Muscle layer of duodenum (tissue), 2 donors: ENCODE results near the gene FAM170B.

ENCODE experiments used
- H3K27ac ChIP-seq: one replicate; pipeline ENCODE4 v1.7.0; 2013; ENCODE audit warnings: mild to moderate bottlenecking, low read length
- H3K27me3 ChIP-seq: one replicate; pipeline ENCODE4 v1.7.0; 2013; ENCODE audit warnings: low read depth, mild to moderate bottlenecking, control low read depth, low read length
- H3K36me3 ChIP-seq, 2 donors: one replicate each; pipeline ENCODE4 v1.7.0; 2013; ENCODE audit warnings: low read length in 2 of 2, control low read depth in 1 of 2, mild to moderate bottlenecking in 1 of 2; ENCODE audit not compliant: insufficient read depth in 2 of 2, control insufficient read depth in 1 of 2
- H3K4me1 ChIP-seq, 2 donors: one replicate each; pipeline ENCODE4 v1.7.0; 2013; ENCODE audit warnings: low read length in 2 of 2, mild to moderate bottlenecking in 2 of 2, control low read depth in 1 of 2, moderate library complexity in 1 of 2; ENCODE audit not compliant: insufficient read depth in 2 of 2, control insufficient read depth in 1 of 2
- H3K4me3 ChIP-seq, 2 donors: one replicate each; pipeline ENCODE4 v1.7.0; 2013; ENCODE audit warnings: low read length in 2 of 2, low read depth in 1 of 2, mild to moderate bottlenecking in 1 of 2
- H3K9me3 ChIP-seq, 2 donors: one replicate each; pipeline ENCODE4 v1.7.0; 2013; ENCODE audit warnings: low read length in 2 of 2, control low read depth in 1 of 2, mild to moderate bottlenecking in 1 of 2; ENCODE audit not compliant: control insufficient read depth in 1 of 2
- donor health status: healthy.

The FAM170B gene

GRCh38 chr10:49160110-49160509 lies 26.3 kb upstream of the FAM170B start:
- no peaks in the 10 kb centered on the region for H3K36me3 ChIP-seq
- H3K27ac ChIP-seq = no peak overlapping the region
- no peaks in the 10 kb centered on the region for H3K9me3 ChIP-seq
- H3K27me3 ChIP-seq = no peaks in the 10 kb centered on the region
- H3K4me3 ChIP-seq = no peak overlapping the region
- no peaks in the 10 kb centered on the region for H3K4me1 ChIP-seq

GRCh38 chr10:49158915-49159314 lies 25.1 kb upstream of the FAM170B start:
- H3K4me3 ChIP-seq = no peak overlapping the region
- no peaks in the 10 kb centered on the region for H3K36me3 ChIP-seq
- no peak overlapping the region for H3K27ac ChIP-seq
- no peaks in the 10 kb centered on the region for H3K27me3 ChIP-seq
- no peaks in the 10 kb centered on the region for H3K4me1 ChIP-seq
- H3K9me3 ChIP-seq = no peaks in the 10 kb centered on the region

GRCh38 chr10:49158404-49158803 lies 24.6 kb upstream of the FAM170B start:
- H3K4me3 ChIP-seq = no peak overlapping the region
- H3K27me3 ChIP-seq = no peaks in the 10 kb centered on the region
- H3K4me1 ChIP-seq = no peaks in the 10 kb centered on the region
- no peak overlapping the region for H3K27ac ChIP-seq
- H3K36me3 ChIP-seq = no peaks in the 10 kb centered on the region
- no peaks in the 10 kb centered on the region for H3K9me3 ChIP-seq

GRCh38 chr10:49157229-49157628 lies 23.4 kb upstream of the FAM170B start:
- H3K9me3 ChIP-seq = no peaks in the 10 kb centered on the region
- no peaks in the 10 kb centered on the region for H3K36me3 ChIP-seq
- H3K4me1 ChIP-seq = no peaks in the 10 kb centered on the region
- H3K27ac ChIP-seq = no peak overlapping the region
- no peak overlapping the region for H3K4me3 ChIP-seq
- H3K27me3 ChIP-seq = no peaks in the 10 kb centered on the region

- Histone ChIP-seq H3K4me1 (no peaks in the 10 kb centered on the region), H3K9me3 (no peaks in the 10 kb centered on the region), H3K36me3 (no peaks in the 10 kb centered on the region), H3K27ac (no peak overlapping the region), H3K27me3 (no peaks in the 10 kb centered on the region), H3K4me3 (no peak overlapping the region)
Observed at GRCh38 chr10:49154641-49155040, 20.8 kb upstream of the FAM170B start.

GRCh38 chr10:49153971-49154370 lies 20.1 kb upstream of the FAM170B start:
- Histone ChIP-seq H3K27me3 (no peaks in the 10 kb centered on the region), H3K9me3 (no peaks in the 10 kb centered on the region), H3K27ac (no peak overlapping the region), H3K4me1 (no peaks in the 10 kb centered on the region), H3K4me3 (no peak overlapping the region), H3K36me3 (no peaks in the 10 kb centered on the region)

GRCh38 chr10:49153115-49153514 lies 19.3 kb upstream of the FAM170B start:
- no peak overlapping the region for H3K27ac ChIP-seq
- H3K36me3 ChIP-seq = no peaks in the 10 kb centered on the region
- no peak overlapping the region for H3K4me3 ChIP-seq
- no peaks in the 10 kb centered on the region for H3K9me3 ChIP-seq
- H3K27me3 ChIP-seq = no peaks in the 10 kb centered on the region
- H3K4me1 ChIP-seq = no peaks in the 10 kb centered on the region

- H3K4me3 ChIP-seq = no peak overlapping the region
- no peak overlapping the region for H3K27ac ChIP-seq
- no peaks in the 10 kb centered on the region for H3K4me1 ChIP-seq
- H3K27me3 ChIP-seq = no peaks in the 10 kb centered on the region
- no peaks in the 10 kb centered on the region for H3K36me3 ChIP-seq
- H3K9me3 ChIP-seq = peaks cover 1 to 3% of the 10 kb centered on the region in 2 donors
Observed at GRCh38 chr10:49152663-49153062, 18.8 kb upstream of the FAM170B start.

GRCh38 chr10:49152037-49152436 lies 18.2 kb upstream of the FAM170B start:
- H3K4me3 ChIP-seq = no peak overlapping the region
- no peak overlapping the region for H3K27ac ChIP-seq
- no peaks in the 10 kb centered on the region for H3K27me3 ChIP-seq
- H3K36me3 ChIP-seq = no peaks in the 10 kb centered on the region
- peaks cover 2 to 4% of the 10 kb centered on the region in 2 donors for H3K9me3 ChIP-seq
- no peaks in the 10 kb centered on the region for H3K4me1 ChIP-seq

- Histone ChIP-seq H3K27me3 (no peaks in the 10 kb centered on the region), H3K9me3 (peaks cover 2 to 4% of the 10 kb centered on the region in 2 donors)
Observed at GRCh38 chr10:49151481-49151880, 17.7 kb upstream of the FAM170B start.

GRCh38 chr10:49151025-49151445 lies 17.2 kb upstream of the FAM170B start:
- H3K27me3 ChIP-seq = no peaks in the 10 kb centered on the region
- H3K4me1 ChIP-seq = no peaks in the 10 kb centered on the region
- peaks cover 2 to 4% of the 10 kb centered on the region in 2 donors for H3K9me3 ChIP-seq
- H3K27ac ChIP-seq = no peak overlapping the region
- H3K36me3 ChIP-seq = no peaks in the 10 kb centered on the region
- H3K4me3 ChIP-seq = no peak overlapping the region

More at GRCh38 chr10:49151481-49151880, 17.7 kb upstream of the FAM170B start:
- no peak overlapping the region for H3K27ac ChIP-seq
- H3K4me3 ChIP-seq = no peak overlapping the region
- H3K36me3 ChIP-seq = no peaks in the 10 kb centered on the region
- H3K4me1 ChIP-seq = no peaks in the 10 kb centered on the region

GRCh38 chr10:49150426-49150825 lies 16.6 kb upstream of the FAM170B start:
- Histone ChIP-seq H3K9me3 (peaks cover 2 to 4% of the 10 kb centered on the region in 2 donors), H3K4me3 (no peak overlapping the region), H3K4me1 (no peaks in the 10 kb centered on the region), H3K36me3 (no peaks in the 10 kb centered on the region), H3K27ac (no peak overlapping the region), H3K27me3 (no peaks in the 10 kb centered on the region)
